Loucy (cell line): ENCODE results near the gene MAP3K20.

ENCODE experiments used
- EZH2phosphoT487 ChIP-seq: fragments of 200-600 bp; IDR thresholded peaks from 2 replicates; pipeline ENCODE4 v1.6.1; 2018; ENCODE audit warnings: antibody characterized with exemption, mild to moderate bottlenecking, moderate library complexity, borderline replicate concordance
- TF ChIP-seq, protein P1 (sequence below): fragments of 200-600 bp; sonication (generic); conservative IDR thresholded peaks from 2 replicates; pipeline ENCODE4 v1.5.1; 2014; ENCODE audit warnings: mild to moderate bottlenecking, antibody characterized with exemption, low read length

DNA sequence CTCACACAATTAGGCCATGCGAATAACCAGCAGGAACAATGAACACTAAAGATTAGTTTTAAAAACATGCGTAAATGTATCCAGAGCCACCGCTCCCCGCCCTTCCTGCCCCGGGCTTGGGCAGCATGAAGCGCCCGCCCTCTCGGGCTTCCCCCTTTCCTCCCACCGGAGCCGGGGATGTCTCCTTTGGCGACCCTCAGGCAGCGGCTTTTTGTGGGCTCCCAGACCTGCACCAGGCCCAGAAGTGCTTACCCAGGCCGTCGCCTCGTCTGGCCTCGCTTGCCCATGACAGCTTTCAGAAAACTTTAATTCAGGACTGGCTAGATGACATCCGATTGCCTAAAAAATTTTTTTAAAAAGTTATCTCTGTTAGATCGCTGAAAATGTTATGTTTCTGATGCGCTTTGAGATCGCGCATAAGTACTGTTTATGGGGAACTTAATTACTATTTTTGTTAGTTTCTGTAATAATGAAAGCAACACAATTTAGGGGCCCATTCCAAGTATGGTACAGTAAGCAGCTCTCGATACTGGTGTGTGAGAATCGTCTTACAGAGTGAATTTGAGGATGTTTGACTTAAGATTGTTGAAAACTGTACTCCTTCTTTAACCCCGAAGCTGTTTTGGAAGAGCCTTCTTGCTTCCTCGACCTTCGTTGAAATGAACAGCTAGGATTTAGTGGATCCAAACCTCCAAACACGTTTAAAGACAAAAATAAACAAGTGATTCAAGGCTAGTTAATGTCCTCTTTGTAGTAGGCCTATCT is 1.1 kb downstream of the MAP3K20 start:
- TF ChIP-seq, protein P1, sequence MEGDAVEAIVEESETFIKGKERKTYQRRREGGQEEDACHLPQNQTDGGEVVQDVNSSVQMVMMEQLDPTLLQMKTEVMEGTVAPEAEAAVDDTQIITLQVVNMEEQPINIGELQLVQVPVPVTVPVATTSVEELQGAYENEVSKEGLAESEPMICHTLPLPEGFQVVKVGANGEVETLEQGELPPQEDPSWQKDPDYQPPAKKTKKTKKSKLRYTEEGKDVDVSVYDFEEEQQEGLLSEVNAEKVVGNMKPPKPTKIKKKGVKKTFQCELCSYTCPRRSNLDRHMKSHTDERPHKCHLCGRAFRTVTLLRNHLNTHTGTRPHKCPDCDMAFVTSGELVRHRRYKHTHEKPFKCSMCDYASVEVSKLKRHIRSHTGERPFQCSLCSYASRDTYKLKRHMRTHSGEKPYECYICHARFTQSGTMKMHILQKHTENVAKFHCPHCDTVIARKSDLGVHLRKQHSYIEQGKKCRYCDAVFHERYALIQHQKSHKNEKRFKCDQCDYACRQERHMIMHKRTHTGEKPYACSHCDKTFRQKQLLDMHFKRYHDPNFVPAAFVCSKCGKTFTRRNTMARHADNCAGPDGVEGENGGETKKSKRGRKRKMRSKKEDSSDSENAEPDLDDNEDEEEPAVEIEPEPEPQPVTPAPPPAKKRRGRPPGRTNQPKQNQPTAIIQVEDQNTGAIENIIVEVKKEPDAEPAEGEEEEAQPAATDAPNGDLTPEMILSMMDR, result no peak
- no peak for TF ChIP-seq EZH2phosphoT487
